GM18868 (cell line): ENCODE results near the gene CAPN15.
"Not testable (repeated sequence)": the region's sequence is repeated elsewhere in the genome, so short reads cannot be mapped to it uniquely, and the experiment has no call there.

ENCODE experiments used
- ATAC-seq: cut with Tn5 transposase; IDR thresholded peaks from one replicate; pipeline ENCODE4 v1.9.1; 2021; ENCODE audit warnings: mild to moderate bottlenecking, moderate library complexity; ENCODE audit not compliant: unreplicated experiment

CAPN15 gene

DNA sequence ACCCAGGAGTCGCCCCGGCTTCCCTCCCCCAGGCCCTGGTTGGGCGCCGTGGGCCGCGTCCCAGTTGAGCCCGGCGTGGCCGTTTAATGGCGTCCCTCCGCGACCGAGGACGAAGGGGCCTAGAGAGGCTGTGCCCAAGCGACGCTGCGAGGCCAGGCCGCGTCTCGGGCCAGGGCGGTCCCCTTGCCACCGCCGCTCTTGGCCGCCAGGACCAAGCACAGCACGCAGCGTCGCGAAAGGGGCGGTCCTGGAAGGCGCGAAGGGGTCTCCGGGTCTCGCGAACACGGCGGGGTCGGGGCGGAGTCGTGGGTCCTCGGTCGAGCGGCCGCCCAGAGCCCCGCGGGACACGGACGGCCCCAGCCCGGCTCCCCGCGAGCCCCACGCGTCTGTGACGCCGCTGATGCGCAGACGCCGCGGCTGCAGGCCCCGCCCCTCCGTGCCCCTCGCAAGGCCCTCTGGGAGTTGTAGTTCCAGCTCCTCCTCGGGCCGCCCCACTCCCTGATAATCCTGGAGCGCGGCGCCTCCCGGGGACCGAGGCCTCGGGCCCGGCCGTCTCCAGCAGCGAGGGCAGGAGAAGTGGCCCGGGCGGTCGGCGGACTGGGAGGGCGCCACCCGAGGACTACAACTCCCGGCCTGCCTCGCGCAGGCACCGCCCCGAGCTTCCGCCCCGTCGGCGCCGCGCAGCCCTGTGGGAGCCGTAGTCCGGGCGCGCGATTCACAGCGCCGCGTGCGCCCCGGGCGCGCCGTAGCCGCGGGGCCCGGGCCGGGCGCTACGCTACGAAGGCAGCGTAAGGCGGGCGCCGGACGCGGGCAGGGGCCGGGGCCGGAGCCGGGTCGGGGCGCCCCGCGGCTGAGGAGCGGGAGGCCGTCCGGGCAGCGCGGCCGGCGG, at the start of gene CAPN15:
CAPN15 (plus strand) TSS at position 698 of the 889 bp plus-strand sequence. CDS start 19,127 bp downstream, outside the sequence.
- peak; percentile 64 for ATAC-seq

DNA sequence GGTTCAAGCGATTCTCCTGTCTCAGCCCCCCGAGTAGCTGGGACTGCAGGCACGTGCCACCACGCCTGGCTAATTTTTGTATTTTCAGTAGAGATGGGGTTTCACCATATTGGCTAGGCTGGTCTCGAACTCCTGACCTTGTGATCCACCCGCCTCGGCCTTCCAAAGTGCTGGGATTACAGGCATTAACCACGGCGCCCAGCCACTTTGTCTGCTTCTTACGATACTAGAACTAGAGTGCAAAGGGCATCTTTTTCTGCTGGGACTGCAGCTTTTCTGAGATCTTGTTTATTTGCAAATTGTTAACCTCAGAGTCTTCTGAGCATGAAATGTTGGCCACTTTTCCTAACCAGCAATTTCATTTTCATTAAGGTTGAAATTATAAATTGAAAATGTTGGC, 49.2 kb upstream of the CAPN15 start:
- ATAC-seq, result not testable (repeated sequence)

DNA sequence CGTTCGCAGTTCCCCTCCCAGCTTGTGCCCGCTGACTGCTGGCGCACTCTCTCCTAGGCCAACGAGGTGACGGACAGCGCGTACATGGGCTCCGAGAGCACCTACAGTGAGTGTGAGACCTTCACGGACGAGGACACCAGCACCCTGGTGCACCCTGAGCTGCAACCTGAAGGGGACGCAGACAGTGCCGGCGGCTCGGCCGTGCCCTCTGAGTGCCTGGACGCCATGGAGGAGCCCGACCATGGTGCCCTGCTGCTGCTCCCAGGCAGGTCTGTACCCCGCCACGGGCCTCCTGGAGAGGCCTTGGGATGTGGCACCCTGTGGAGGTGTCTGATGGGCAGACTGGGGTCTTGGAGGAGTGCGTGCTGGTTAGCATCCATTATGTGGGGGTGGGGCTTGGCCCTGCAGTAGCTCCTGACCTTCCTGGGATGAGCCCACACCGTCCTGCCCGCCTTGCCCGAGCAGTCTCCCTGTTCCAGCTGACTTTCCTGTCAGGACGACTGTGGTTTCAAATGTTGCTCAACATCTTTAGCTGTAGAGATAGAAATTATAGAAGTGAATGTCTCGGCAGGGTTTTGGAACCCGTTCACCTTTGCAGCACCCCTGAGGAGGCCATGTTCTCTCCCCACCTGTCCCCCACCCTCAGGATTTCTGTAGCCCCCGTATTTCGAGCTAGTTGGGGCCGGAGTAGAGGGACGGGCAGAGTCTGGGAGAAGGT, 44.9 kb upstream of the CAPN15 start:
- no peak for ATAC-seq

DNA sequence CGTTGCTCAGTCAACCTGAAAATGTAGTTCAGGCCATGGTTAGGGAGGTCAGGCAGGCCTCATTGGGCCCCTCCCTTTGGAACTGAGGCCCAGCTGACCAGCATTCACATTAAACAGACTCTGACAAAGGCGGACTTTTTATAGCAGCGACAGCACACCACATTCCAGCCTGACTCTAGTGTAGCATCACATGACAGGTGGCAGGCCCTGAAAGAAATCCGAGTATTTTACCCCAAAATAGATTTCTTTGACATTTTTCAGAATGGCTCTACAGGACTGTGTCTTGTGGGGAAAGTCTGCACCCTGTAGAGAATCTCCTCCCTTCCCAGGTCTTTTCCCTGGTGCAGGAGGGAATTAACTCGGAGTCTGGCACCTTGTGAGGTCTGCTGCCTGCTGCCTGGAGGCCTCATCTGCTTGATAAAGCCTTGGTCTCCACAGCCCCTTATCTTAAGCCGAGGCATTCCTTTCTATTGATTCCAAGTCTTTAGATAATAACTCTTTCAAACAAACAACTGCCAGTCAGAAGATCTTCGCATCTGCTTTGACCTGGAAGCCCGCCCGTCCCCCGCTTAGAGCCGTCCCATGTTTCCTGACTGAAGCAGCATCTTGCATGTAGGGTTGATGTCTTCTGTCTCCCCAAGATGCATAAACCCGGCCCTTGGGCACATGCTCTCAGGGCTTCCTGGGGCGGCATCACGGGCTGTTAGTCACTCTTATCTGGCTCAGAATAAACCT, 44.0 kb upstream of the CAPN15 start:
- ATAC-seq, result no peak

DNA sequence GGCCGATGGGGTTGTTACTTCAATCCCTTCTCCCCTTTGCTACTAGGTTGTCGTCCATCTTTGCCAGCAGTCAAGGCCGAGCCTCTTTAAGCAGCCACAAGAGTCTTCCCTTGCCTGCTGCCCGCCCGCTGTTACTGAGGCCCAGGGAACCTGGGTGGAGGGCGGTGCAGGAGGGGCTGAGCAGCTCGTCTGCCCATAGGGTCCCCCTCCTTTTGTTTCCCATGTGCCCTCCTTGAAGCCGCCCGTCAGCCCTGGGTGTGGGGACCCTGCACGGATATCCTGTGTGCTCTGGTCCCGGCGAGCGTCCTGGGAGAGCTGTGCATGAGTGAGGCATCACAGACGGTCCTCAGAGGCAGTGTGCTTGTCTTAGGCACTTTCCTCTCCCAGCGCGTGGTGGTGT, 37.9 kb upstream of the CAPN15 start:
- ATAC-seq, result no peak

DNA sequence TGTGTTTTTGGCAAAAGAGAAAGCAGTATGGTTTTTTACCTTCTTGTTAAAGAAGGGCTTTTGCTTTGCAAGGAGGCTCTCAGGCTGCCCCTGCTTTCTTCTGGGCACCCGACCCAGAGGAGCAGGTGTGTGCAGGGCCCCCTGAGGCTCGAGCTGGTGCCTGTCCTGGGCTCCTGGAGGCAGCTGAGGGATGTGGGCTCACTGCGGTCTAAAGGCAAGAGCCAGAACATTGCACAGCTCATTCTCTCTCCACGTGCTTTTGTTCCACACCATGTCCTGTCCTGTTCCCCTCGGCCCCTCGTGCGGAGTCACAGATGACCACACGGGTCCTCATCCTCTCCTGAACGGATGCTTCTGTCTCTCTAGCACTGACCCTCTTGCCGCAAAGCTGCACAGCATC, 36.7 kb upstream of the CAPN15 start:
- no peak for ATAC-seq

DNA sequence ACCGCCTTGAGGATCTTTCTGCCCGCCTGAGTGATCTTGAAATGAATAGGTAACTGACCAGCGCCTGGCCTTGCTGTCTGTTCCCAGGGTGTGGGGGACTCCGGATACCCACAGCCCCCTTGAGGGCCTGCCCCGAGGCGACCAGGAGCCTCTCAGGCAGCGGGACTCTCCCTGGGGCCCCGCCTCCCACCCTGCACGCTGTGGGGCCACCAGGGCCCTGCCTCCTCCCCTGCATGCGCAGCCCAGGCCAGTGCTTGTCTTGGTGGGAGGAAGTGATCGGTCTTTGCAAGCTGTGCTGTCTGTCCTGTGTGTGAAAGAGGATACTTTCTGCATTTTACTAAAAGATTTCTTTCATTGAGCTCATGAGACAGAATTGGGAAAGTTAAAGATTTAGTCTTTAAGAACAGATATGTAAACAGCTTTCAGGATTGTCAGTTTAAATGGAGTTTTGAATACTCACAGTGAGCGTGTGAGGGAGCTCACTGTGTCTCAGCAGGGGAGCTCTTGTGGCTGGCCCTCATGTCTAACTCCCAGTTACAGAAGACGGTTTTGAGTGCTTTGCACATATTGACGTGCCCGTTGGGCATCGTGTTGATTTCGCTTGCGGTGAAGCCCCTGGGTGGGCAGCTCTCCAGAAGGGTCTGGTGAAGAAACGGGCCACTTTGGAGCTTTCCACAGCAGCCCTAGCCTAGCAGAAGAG, 36.1 kb upstream of the CAPN15 start:
- no peak for ATAC-seq

DNA sequence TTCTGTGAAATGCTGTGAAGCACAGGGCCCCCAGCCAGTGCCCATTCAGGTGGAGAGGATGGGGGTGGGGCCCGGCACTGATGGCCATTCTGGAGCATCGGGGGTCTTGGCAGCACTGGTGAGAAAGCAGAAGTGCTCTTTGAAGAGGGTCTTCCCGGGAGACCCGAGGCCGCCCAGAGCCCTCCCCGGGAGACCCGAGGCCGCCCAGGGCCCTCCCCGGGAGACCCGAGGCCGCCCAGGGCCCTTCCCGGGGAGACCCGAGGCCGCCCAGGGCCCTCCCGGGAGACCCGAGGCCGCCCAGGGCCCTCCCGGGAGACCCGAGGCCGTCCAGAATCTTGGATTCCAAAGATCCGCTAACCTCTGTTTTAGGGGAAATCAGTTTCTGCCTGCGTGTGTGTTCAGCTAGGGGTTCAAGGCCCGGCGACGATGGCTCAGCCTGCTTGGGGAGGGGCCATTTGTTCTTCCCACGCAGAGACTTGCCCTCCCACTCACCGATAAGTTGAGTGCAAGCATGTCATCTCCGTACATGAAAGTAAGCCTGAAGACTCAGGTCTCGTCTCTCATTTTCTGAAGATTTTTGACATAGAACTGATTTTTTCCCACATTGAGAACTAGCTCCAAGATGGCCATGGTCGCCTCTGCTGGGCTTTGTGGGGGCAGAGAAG, 35.2 kb upstream of the CAPN15 start:
- no peak for ATAC-seq

DNA sequence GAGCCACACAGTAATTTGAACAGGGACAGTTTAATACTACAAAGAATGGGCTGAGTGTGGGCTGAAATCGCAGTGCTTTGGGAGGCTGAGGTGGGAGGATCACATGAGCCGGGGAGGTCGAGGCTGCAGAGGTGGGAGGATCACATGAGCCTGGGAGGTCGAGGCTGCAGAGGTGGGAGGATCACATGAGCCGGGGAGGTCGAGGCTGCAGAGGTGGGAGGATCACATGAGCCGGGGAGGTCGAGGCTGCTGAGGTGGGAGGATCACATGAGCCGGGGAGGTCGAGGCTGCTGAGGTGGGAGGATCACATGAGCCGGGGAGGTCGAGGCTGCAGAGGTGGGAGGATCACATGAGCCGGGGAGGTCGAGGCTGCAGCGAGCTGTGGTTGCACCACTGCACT, 32.8 kb upstream of the CAPN15 start:
- ATAC-seq, result not testable (repeated sequence)

DNA sequence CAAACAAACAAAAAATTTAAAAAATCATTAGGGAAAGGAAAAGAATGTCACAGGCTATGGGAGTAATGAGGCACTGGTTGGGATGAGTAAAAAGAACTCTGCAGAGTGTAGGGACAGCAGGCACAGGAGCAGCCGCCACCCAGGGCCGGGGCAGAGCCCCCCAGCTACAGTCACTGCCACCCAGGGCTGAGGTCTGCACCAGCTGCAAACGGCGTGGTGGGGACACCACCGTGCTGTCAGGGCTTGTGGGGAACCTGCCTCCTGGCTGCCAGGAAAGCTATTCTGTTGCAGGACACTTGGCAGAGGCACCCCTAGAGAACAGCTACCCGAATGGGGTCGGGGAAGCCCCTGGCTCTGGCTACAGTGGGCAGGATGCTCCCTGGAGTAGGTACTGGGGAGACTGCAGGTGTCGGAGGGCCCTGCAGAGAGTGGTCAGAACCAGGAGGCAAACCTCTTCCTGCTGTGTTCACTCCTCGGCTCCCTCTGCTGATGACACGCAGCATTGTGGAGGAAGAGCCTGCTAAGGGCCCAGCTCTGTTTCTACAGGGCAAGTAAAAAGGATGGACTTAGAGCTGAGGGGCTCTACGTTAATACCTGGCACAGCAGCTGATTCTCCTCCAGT, 32.3 kb upstream of the CAPN15 start:
- ATAC-seq, result no peak

DNA sequence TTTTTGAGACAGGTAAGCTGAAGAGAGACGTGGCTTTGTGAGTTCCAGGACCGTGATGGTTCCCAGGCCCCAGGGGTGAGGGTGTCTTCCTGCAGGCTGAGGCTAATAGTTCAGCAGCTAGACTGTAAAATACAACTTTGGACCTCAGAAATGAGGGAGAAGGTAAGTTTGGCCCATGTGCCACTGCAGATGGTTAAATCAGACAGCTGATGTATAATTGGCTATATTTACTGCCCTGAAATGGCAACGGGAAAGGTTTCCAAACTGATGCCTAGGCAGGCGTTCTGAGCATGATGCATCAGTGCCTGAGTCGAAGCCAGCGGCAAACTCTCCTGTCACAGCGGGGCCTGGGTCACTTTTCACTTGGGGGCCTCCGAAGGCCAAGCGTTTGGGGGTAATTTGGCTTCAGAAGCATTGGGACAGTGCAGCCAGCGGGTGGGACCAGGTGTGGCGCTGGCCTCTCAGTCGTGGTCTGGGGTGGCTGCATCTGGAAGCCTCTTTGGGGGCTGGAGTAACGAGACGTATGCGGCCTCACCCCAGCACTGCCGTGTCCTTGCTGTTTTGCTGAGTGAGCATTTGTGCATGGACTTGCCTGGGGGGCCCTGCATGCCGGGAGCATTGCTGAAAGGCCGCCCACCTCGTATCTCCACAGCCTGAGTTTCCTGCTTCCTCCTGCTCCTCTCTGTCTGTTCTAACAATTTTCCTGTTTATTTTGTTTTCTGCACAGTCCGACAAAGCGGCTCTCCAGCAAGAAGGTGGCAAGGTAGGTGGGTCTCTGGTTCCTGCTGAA, 31.2 kb upstream of the CAPN15 start:
- ATAC-seq, result no peak

DNA sequence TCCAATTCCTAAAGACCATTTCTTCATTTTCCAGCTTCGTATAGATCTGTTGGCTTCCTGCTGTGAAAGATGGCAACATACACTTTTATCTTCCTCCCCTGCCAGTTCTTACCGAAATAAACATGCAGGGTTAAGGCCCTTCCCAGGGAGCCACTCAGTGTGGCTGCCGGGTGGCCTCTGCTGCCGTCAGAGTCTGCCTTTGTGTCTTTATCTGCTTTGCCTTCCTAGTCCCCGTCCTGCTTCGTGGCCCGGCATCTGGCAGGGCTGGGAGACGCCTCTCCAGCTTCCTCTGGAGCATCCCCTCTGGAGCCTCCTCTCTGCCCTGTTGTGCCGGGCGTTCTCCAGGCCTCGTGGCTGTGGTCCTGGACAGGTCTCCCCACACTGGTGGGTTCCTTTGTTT, 30.3 kb upstream of the CAPN15 start:
- ATAC-seq, result no peak

DNA sequence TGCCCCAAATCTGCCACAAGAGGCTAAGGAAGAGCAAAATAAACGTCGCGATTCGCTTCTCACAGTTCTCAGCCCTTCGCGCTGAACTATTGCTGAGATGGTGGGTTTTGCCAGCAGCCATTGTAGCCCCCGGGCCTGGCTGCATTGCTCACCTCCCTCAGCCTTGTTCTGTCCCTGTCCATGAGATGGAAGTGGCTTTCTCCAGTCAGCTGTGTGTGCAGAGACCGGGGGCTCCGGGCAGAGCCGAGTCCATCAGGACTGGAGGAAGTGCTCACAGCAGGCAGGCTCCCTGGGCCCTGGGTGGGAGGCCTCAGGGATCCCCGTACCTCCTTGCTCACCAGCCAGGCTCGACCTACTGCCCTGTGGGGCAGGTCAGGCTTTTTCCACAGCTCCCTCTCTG, 27.6 kb upstream of the CAPN15 start:
- ATAC-seq, result no peak

DNA sequence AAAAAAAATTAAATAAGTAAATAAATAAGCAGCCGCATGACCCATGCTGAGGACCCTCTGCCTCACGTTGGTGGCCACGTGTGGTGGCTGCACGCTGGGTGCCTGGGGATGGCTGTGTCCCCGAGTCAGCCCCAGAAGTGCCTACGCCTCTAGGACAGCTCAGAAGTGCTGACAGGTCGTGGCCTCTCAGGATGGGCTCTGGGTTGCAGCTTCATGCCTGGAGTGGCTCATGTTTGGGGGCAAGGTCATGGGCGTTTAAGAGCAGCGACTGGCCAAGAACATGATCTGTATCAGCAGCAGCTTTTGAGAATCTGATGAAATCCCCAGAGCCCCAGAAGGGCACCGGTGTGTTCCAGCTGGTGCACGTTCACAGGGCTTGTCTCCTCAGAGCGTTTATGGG, 26.8 kb upstream of the CAPN15 start:
- no peak for ATAC-seq

DNA sequence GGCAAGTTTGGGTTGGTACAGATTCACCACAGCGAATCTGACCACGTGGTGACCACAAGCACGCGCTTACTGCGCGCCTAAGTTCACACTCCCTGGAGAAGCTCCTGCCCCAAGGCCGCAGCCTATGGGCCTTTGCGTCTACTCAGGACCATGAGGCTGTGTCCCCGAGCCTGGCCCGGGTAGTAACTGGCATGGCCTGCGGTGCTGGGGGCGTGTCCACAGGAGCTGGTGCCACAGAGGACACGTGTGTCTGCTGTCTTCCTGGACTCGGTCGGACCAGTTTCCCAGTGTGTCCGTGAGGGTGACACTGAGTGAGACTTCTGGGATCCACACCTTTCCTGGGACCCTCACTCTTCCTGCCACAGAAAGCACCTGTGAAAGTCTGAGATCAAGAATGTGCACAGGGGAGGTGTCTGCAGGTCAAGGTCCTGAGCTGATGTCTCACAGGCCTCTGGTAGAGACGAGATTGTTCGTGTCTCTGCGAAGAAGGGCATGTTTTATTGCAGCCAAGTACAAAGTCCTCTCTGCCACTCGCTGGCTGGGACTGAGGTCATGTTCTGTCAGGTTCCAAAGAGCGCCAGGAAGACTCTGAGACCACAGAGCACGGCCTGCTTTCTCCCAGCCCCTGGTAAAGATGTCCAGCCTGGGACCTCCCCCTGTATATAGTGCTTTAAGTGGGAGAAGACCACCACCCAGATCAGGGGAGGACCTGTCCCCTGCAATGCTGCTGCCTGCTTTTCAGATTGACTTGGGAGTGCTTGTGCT, 25.2 kb upstream of the CAPN15 start:
- no peak for ATAC-seq

DNA sequence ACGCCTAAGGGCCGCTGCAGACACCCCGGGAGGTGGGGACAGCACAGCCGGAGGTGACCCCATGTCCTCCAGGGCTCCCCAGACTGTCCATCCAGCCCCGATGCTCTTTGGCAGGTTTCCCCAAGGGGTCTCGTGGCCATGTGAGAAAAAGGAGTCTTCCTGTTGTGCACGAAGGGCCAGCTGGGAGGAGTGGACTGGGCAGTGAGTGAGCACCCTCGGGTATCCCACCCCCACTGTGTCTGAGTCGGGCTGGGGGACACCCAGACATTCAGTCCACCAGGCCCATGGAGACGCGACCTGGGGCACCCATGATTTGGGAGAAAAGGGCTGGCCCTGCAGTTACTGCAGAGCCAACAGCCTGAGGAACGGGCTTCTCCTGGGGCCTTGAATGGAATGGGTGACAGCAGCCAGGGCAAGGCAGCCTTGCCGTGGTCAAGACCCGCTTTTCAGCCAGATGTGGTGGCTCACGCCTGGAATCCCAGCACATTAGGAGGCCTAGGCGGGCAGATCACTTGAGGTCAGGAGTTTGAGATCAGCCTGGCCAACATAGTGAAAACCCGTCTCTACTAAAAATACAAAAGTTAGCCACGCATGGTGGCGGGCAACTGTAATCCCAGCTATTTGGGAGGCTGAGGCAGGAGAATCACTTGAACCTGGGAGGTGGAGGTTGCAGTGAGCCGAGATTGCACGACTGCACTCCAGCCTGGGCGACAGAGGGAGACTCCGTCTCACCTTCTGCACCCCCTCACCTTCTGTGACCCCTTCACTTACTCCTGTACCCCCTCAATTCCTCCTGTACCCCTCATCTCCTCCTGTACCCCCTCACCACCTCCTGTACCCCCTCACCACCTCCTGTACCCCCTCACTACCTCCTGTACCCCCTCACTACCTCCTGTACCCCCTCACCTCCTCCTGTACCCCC, 24.1 kb upstream of the CAPN15 start:
- no peak for ATAC-seq

DNA sequence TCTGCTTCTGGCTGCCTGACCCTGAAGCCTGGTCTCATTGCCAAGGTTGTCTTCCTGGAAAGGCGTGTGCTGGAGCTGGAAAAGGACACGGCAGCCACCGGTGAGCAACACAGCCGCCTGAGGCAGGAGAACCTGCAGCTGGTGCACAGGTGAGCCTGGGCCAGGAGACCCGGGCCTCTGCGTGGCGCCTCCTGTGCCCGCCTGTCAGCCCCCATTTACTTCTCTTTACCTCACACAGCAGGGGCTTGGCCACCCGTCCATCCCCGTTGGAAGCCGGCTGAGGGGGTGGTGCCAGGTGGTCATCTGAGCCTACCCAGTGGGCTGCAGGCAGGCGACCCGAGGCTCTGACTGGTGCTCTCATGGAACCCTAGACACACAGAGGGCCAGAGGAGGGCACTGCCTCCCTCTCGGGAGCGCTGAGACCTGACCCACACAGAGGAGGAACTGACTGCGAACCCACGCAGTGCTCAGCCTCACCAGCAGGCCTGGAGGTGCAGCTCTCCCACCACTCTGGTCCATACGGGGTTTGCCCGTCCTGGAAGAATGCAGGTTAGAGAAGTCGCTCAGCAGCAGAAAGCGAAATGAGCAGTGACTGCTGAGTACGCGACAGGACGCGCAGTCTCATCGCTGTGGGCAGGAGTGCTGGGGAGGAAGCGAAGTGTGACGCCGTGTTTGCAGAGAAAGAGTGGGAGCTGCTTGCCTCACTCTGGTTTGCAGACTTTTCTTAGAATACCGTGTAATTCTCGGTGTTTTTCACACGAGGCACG, 21.9 kb upstream of the CAPN15 start:
- ATAC-seq, result no peak
